Coronary artery (tissue), 2 donors: Measurements from ENCODE around the gene PHLDA2.

Experiments
- DNase-seq: peaks from one replicate; pipeline ENCODE4 v3.0.0-alpha.2; 2017; ENCODE audit warnings: low spot score
- H3K27ac ChIP-seq, 2 donors: fragments of 200-600 bp; sonication (generic); one replicate each; pipeline ENCODE4 v1.5.1; 2016 to 2019
- H3K4me3 ChIP-seq: fragments of 200-600 bp; sonication (generic); 2 replicates; pipeline ENCODE4 v1.5.1; 2016; ENCODE audit warnings: mild to moderate bottlenecking, moderate library complexity
- CTCF ChIP-seq: fragments of 200-600 bp; sonication (generic); IDR thresholded peaks from one replicate; pipeline ENCODE4 v1.5.1; 2019; ENCODE audit warnings: antibody characterized with exemption

PHLDA2 gene

GRCh38 chr11:2883640-2883978 is 45.6 kb downstream of the PHLDA2 start:
- DNase-seq, result no peak
- TF ChIP-seq CTCF, result no peak
- Histone ChIP-seq H3K27ac (peak overlapping the region; percentile 86 to 97), H3K4me3 (peak overlapping the region; percentile 99)

GRCh38 chr11:2882396-2883110 is 46.7 kb downstream of the PHLDA2 start:
- TF ChIP-seq CTCF, result no peak
- no peak for DNase-seq
- Histone ChIP-seq H3K27ac (no peak overlapping the region), H3K4me3 (peak overlapping the region; percentile 99)

- no peak overlapping the region for H3K27ac ChIP-seq
- no peak for DNase-seq
- no peak overlapping the region for H3K4me3 ChIP-seq
- TF ChIP-seq CTCF, result no peak
These were observed 47.2 kb downstream of the PHLDA2 start for GRCh38 chr11:2881981-2882375.

GRCh38 chr11:2881076-2881980 is 47.9 kb downstream of the PHLDA2 start:
- no peak overlapping the region for H3K27ac ChIP-seq
- TF ChIP-seq CTCF, result no peak
- no peak for DNase-seq
- no peak overlapping the region for H3K4me3 ChIP-seq

GRCh38 chr11:2880646-2881045 is 48.6 kb downstream of the PHLDA2 start:
- no peak for DNase-seq
- TF ChIP-seq CTCF, result no peak
- no peak overlapping the region for H3K4me3 ChIP-seq
- no peak overlapping the region for H3K27ac ChIP-seq

GRCh38 chr11:2878782-2879181 is 50.4 kb downstream of the PHLDA2 start:
- no peak overlapping the region for H3K4me3 ChIP-seq
- TF ChIP-seq CTCF, result no peak
- DNase-seq, result no peak
- H3K27ac ChIP-seq, result no peak overlapping the region
